Right atrium auricular region (tissue), 2 donors: Measurements from ENCODE around the gene KRT71. TPM values are rescaled to one million over a fixed set of nuclear protein-coding genes. Genes with fewer than 3 reads are reported as not detected.

Experiments used
- DNase-seq: peaks from one replicate; pipeline ENCODE4 v3.0.0-alpha.2; 2019; ENCODE audit warnings: low spot score
- H3K27ac ChIP-seq, 2 donors: fragments of 200-600 bp; sonication (generic); 1 replicate in 1 of 2; 2 replicates in 1 of 2; pipeline ENCODE4 v1.5.1; 2016 to 2019
- H3K27me3 ChIP-seq, 2 donors: fragments of 200-600 bp; sonication (generic); one replicate each; pipeline versions ENCODE4 v1.5.1 to v1.6.0; 2017 to 2019
- H3K36me3 ChIP-seq: fragments of 200-600 bp; sonication (generic); one replicate; pipeline ENCODE4 v1.5.1; 2016
- H3K4me1 ChIP-seq, 2 donors: fragments of 200-600 bp; sonication (generic); one replicate each; pipeline versions ENCODE4 v1.5.1 to v1.6.0; 2017 to 2019
- H3K4me3 ChIP-seq, 2 donors: fragments of 200-600 bp; sonication (generic); 1 replicate in 1 of 2; 2 replicates in 1 of 2; pipeline ENCODE4 v1.5.1; 2017 to 2019; ENCODE audit warnings: mild to moderate bottlenecking in 1 of 2, moderate library complexity in 1 of 2
- H3K9me3 ChIP-seq, 2 donors: fragments of 200-600 bp; sonication (generic); one replicate each; pipeline ENCODE4 v1.5.1; 2019
- CTCF ChIP-seq, 2 donors: fragments of 200-600 bp; sonication (generic); IDR thresholded peaks; one replicate each; pipeline ENCODE4 v1.5.1; 2019; ENCODE audit warnings: antibody characterized with exemption in 2 of 2
- total RNA-seq, 2 donors: library from RNA; depleted of rRNA; stranded (reverse); fragments of >200 nt; gene quantifications; one replicate each; pipeline ENCODE4 v1.1.0, GENCODE V29; 2016

The KRT71 gene
- total RNA-seq, result not detected

GRCh38 chr12:52552681-52553195 is at the start of gene KRT71:
TSS of gene KRT71 (minus strand) at chr12:52553145. CDS start at chr12:52553077, 68 bp downstream.
- no peak within 1 kb of the TSS for H3K4me3 ChIP-seq
- H3K36me3 ChIP-seq, result no peaks in the 10 kb centered on the region
- no peaks in the 10 kb centered on the region for H3K9me3 ChIP-seq
- no peak within 1 kb of the TSS for H3K27ac ChIP-seq
- no peak for TF ChIP-seq CTCF (IDR thresholded peaks at IDR 0.05)
- DNase-seq, result no peak
- H3K27me3 ChIP-seq, result no peaks in the 10 kb centered on the region
- H3K4me1 ChIP-seq, result peaks cover 0 to 11% of the 10 kb centered on the region in 2 donors

- TF ChIP-seq CTCF (IDR thresholded peaks at IDR 0.05), result no peak
- H3K4me1 ChIP-seq, result peaks cover 0 to 4% of the 10 kb centered on the region in 2 donors
- H3K4me3 ChIP-seq, result no peak overlapping the region
- H3K36me3 ChIP-seq, result no peaks in the 10 kb centered on the region
- H3K27ac ChIP-seq, result no peak overlapping the region
- H3K27me3 ChIP-seq, result peaks cover 0 to 2% of the 10 kb centered on the region in 2 donors
- no peaks in the 10 kb centered on the region for H3K9me3 ChIP-seq
- DNase-seq, result peak; percentile 47
Observed at GRCh38 chr12:52602552-52602951, 49.6 kb upstream of the KRT71 start.

- no peaks in the 10 kb centered on the region for H3K36me3 ChIP-seq
- H3K4me3 ChIP-seq, result no peak overlapping the region
- H3K27ac ChIP-seq, result no peak overlapping the region
- TF ChIP-seq CTCF (IDR thresholded peaks at IDR 0.05), result no peak
- no peaks in the 10 kb centered on the region for H3K9me3 ChIP-seq
- peak; percentile 34 for DNase-seq
- peaks cover 0 to 2% of the 10 kb centered on the region in 2 donors for H3K27me3 ChIP-seq
- H3K4me1 ChIP-seq, result peaks cover 0 to 4% of the 10 kb centered on the region in 2 donors
Observed at GRCh38 chr12:52601671-52602070, 48.7 kb upstream of the KRT71 start.

GRCh38 chr12:52600941-52601481 is 48.1 kb upstream of the KRT71 start, which contains the start of gene KRT72:
TSS of gene KRT72 (minus strand) at chr12:52601463. CDS start at chr12:52601452, 11 bp downstream.
- peaks cover 0 to 2% of the 10 kb centered on the region in 2 donors for H3K27me3 ChIP-seq
- no peak within 1 kb of the TSS for H3K27ac ChIP-seq
- no peak within 1 kb of the TSS for H3K4me3 ChIP-seq
- peaks cover 0 to 4% of the 10 kb centered on the region in 2 donors for H3K4me1 ChIP-seq
- H3K9me3 ChIP-seq, result no peaks in the 10 kb centered on the region
- no peaks in the 10 kb centered on the region for H3K36me3 ChIP-seq
- peak; percentile 48 for DNase-seq
- TF ChIP-seq CTCF (IDR thresholded peaks at IDR 0.05), result no peak

- Histone ChIP-seq H3K27ac (no peak overlapping the region), H3K4me1 (peaks cover 0 to 4% of the 10 kb centered on the region in 2 donors), H3K36me3 (no peaks in the 10 kb centered on the region), H3K9me3 (no peaks in the 10 kb centered on the region), H3K27me3 (peaks cover 0 to 2% of the 10 kb centered on the region in 2 donors), H3K4me3 (no peak overlapping the region)
- DNase-seq, result no peak
- TF ChIP-seq CTCF (IDR thresholded peaks at IDR 0.05), result no peak
Observed at GRCh38 chr12:52600475-52600874, 47.5 kb upstream of the KRT71 start.

GRCh38 chr12:52600071-52600470 is 47.1 kb upstream of the KRT71 start:
- peaks cover 0 to 2% of the 10 kb centered on the region in 2 donors for H3K27me3 ChIP-seq
- H3K9me3 ChIP-seq, result no peaks in the 10 kb centered on the region
- peaks cover 0 to 4% of the 10 kb centered on the region in 2 donors for H3K4me1 ChIP-seq
- no peak overlapping the region for H3K27ac ChIP-seq
- H3K36me3 ChIP-seq, result no peaks in the 10 kb centered on the region
- no peak overlapping the region for H3K4me3 ChIP-seq
- no peak for TF ChIP-seq CTCF (IDR thresholded peaks at IDR 0.05)
- no peak for DNase-seq
